Esophagus muscularis mucosa (tissue), 4 donors: ENCODE data around the gene MMP24OS. TPM values are rescaled to one million over a fixed set of nuclear protein-coding genes. Genes with fewer than 3 reads are reported as not detected.
A peak's percentile ranks its signal among the peaks of the same experiment; 100 is the strongest.

Source experiments
- DNase-seq: peaks from one replicate; pipeline ENCODE4 v3.0.0-alpha.2; 2017; ENCODE audit errors: extremely low spot score
- H3K27ac ChIP-seq, 4 donors: fragments of 200-600 bp; sonication (generic); replicated peaks in 1 of 4; 1 replicate in 3 of 4; 2 replicates in 1 of 4; pipeline ENCODE4 v1.5.1; 2016 to 2019; ENCODE audit warnings: mild to moderate bottlenecking in 1 of 4
- H3K27me3 ChIP-seq, 4 donors: fragments of 200-600 bp; sonication (generic); one replicate each; pipeline versions ENCODE4 v1.5.1 to v1.6.0; 2016 to 2019
- H3K36me3 ChIP-seq, 4 donors: fragments of 200-600 bp; sonication (generic); one replicate each; pipeline ENCODE4 v1.5.1; 2016 to 2019
- H3K4me1 ChIP-seq, 4 donors: fragments of 200-600 bp; sonication (generic); one replicate each; pipeline ENCODE4 v1.5.1; 2016 to 2019
- H3K4me3 ChIP-seq, 4 donors: fragments of 200-600 bp; sonication (generic); 1 replicate in 2 of 4; 2 replicates in 2 of 4; pipeline ENCODE4 v1.5.1; 2016 to 2019; ENCODE audit warnings: mild to moderate bottlenecking in 4 of 4, moderate library complexity in 1 of 4
- H3K9me3 ChIP-seq, 4 donors: fragments of 200-600 bp; sonication (generic); 1 replicate in 3 of 4; 2 replicates in 1 of 4; pipeline ENCODE4 v1.5.1; 2016 to 2019
- CTCF ChIP-seq, 3 experiments: fragments of 200-600 bp in 2 of 3; fragments of 450-650 bp in 1 of 3; sonication (generic) in 2 of 3; IDR thresholded peaks; one replicate each; pipeline ENCODE4 v1.5.1; 2017 to 2019; ENCODE audit warnings: antibody characterized with exemption in 3 of 3, mild to moderate bottlenecking in 2 of 3, moderate library complexity in 1 of 3
- EP300 ChIP-seq: sonication (generic); formaldehyde crosslinking; IDR thresholded peaks from one replicate; pipeline ENCODE4 v1.6.1; 2017; ENCODE audit warnings: antibody characterized with exemption
- POLR2A ChIP-seq: fragments of 450-650 bp; IDR thresholded peaks from one replicate; pipeline ENCODE4 v1.6.1; 2017; ENCODE audit warnings: antibody characterized with exemption, moderate library complexity, mild to moderate bottlenecking, low read depth
- POLR2AphosphoS5 ChIP-seq, 2 donors: sonication (generic); formaldehyde crosslinking; IDR thresholded peaks; one replicate each; pipeline ENCODE4 v1.6.1; 2017; ENCODE audit warnings: antibody characterized with exemption in 2 of 2
- WGBS: methylation state at CpG from one replicate; pipeline ENCODE4 v1.1.5; 2018; 5-methylcytosine and 5-hydroxymethylcytosine counted together
- intact Hi-C: fragments of 100-400 bp; cut with DNase I; formaldehyde crosslinking; loops from one replicate; pipeline ENCODE4 v1.15.1; 2023
- total RNA-seq, 4 donors: library from RNA; depleted of rRNA; stranded (reverse); fragments of >200 nt; gene quantifications; one replicate each; pipeline versions ENCODE4 v1.1.0 to v1.2.1, GENCODE V29; 2016

MMP24OS gene
- total RNA-seq, 4 donors from 2014 or later, result 27.7 to 37.8 (median 32.0) TPM

- Histone ChIP-seq H3K36me3 (peaks cover 11 to 64% (median 50%) of the 10 kb centered on the region in 4 donors), H3K4me1 (peaks cover 16 to 48% (median 33%) of the 10 kb centered on the region in 4 donors), H3K4me3 (peak overlapping the region; percentile 74 to 95 (median 90)), H3K27me3 (no peaks in the 10 kb centered on the region), H3K27ac (peak overlapping the region; percentile 95 to 100 (median 99)), H3K9me3 (no peaks in the 10 kb centered on the region)
- WGBS, result 94% methylated on average over 5 of the region's 6 CpGs
- TF ChIP-seq POLR2A (no peak), CTCF (IDR thresholded peaks at IDR 0.05) (no peak), EP300 (no peak), POLR2AphosphoS5 (IDR thresholded peaks at IDR 0.05) (no peak)
- no peak for DNase-seq
- intact Hi-C loops, result no loop called here
Measured at GRCh38 chr20:35276408-35276807, 1.5 kb downstream of the MMP24OS start.

GRCh38 chr20:35275741-35276251 lies 2.1 kb downstream of the MMP24OS start:
- WGBS, result 92% methylated on average over 10 of the region's 12 CpGs
- H3K4me3 ChIP-seq, result no peak overlapping the region
- peaks cover 16 to 48% (median 33%) of the 10 kb centered on the region in 4 donors for H3K4me1 ChIP-seq
- H3K27ac ChIP-seq, result peak overlapping the region in 2 of 4 donors; percentile 99 to 100
- H3K9me3 ChIP-seq, result no peaks in the 10 kb centered on the region
- intact Hi-C loops, result no loop called here
- TF ChIP-seq POLR2AphosphoS5 (IDR thresholded peaks at IDR 0.05) (no peak), EP300 (no peak), POLR2A (no peak), CTCF (IDR thresholded peaks at IDR 0.05) (no peak)
- peaks cover 11 to 68% (median 53%) of the 10 kb centered on the region in 4 donors for H3K36me3 ChIP-seq
- DNase-seq, result no peak
- no peaks in the 10 kb centered on the region for H3K27me3 ChIP-seq

DNA sequence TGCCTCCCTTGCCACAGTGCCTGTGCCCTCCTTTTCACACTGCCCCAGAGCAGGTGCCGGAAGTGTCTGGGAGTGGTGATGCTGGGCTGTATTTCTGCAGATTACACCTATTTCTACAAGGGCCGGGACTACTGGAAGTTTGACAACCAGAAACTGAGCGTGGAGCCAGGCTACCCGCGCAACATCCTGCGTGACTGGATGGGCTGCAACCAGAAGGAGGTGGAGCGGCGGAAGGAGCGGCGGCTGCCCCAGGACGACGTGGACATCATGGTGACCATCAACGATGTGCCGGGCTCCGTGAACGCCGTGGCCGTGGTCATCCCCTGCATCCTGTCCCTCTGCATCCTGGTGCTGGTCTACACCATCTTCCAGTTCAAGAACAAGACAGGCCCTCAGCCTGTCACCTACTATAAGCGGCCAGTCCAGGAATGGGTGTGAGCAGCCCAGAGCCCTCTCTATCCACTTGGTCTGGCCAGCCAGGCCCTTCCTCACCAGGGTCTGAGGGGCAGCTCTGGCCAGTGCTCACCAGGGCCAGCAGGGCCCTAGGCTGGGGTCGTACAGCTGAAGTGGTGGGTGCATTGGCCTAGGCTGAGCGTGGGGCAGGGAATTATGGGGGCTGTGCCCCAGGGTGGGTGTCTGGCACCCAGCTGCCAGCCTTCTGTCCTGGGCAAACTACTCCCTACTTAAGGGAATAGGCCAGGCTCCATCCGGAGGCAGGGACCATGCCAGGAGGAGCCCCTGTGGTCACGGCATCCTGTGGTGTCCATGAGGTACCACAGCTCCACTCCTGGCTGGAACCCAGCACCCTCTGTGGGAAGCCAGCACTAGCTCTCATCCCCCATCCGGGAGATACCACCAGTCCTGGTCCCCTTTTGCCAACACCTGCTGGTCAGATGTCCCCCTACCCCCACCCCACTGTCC lies 3.5 kb downstream of the MMP24OS start:
- 91% methylated on average over 21 of the region's 24 CpGs for WGBS
- DNase-seq, result no peak
- Histone ChIP-seq H3K36me3 (peaks cover 16 to 68% (median 52%) of the 10 kb centered on the region in 4 donors), H3K27ac (no peak overlapping the region), H3K9me3 (no peaks in the 10 kb centered on the region), H3K4me1 (peaks cover 16 to 51% (median 35%) of the 10 kb centered on the region in 4 donors), H3K27me3 (no peaks in the 10 kb centered on the region), H3K4me3 (no peak overlapping the region)
- intact Hi-C loops, result no loop called here
- TF ChIP-seq EP300, result no peak
- TF ChIP-seq POLR2AphosphoS5 (IDR thresholded peaks at IDR 0.05), result no peak
- no peak for TF ChIP-seq POLR2A
- no peak for TF ChIP-seq CTCF (IDR thresholded peaks at IDR 0.05)

DNA sequence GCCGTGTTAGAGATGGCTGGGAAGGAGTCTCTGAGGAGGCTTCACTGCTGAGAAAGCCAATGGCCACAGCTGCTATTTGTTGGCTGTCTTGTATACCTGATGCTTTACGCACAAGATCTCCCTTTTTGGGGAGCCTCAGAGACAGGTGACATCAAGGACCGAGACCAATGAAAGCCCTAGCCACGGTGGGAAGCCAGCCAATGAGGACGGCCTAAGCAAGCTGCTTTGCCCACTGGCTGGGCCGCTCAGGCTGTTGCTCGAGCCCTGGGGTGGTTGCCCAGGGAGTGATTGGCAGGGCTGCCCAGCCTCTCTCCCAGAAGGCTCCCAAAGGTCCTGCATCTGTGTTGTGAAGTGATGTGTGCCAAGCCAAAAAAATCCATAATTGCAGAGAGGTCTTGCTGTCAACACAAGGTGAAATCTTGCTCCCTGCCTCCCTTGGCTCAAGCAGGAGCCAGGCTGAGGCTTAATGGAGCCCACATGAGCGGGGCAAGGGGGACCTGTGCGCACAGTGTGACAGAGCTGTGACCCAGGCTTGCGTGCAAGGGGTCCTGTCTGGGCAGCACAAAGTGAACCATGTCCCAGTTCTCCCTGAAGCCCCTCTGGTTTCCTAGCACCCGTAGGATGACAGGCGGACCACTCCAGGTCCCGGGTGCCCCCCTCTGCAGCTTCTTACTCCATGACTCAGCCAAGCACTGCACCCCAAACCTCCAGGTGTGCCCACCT lies 4.3 kb downstream of the MMP24OS start:
- no peak for DNase-seq
- peaks cover 9 to 66% (median 45%) of the 10 kb centered on the region in 4 donors for H3K36me3 ChIP-seq
- H3K27me3 ChIP-seq, result no peaks in the 10 kb centered on the region
- peaks cover 16 to 59% (median 39%) of the 10 kb centered on the region in 4 donors for H3K4me1 ChIP-seq
- no peaks in the 10 kb centered on the region for H3K9me3 ChIP-seq
- no peak for TF ChIP-seq POLR2A
- no peak for TF ChIP-seq EP300
- no peak for TF ChIP-seq CTCF (IDR thresholded peaks at IDR 0.05)
- no peak for TF ChIP-seq POLR2AphosphoS5 (IDR thresholded peaks at IDR 0.05)
- 77% methylated on average over 13 of the region's 13 CpGs for WGBS
- intact Hi-C loops, result no loop called here
- H3K27ac ChIP-seq, result no peak overlapping the region
- no peak overlapping the region for H3K4me3 ChIP-seq
